IPS-NIHi7 (cell line): ENCODE measurements around the gene SAPCD2.
"Not testable (repeated sequence)": the region's sequence is repeated elsewhere in the genome, so short reads cannot be mapped to it uniquely, and the experiment has no call there.

Experiments
- DNase-seq: peaks from one replicate; pipeline ENCODE4 v3.0.0; 2012; ENCODE audit warnings: mixed read lengths; ENCODE audit errors: extremely low spot score

Gene SAPCD2

DNA sequence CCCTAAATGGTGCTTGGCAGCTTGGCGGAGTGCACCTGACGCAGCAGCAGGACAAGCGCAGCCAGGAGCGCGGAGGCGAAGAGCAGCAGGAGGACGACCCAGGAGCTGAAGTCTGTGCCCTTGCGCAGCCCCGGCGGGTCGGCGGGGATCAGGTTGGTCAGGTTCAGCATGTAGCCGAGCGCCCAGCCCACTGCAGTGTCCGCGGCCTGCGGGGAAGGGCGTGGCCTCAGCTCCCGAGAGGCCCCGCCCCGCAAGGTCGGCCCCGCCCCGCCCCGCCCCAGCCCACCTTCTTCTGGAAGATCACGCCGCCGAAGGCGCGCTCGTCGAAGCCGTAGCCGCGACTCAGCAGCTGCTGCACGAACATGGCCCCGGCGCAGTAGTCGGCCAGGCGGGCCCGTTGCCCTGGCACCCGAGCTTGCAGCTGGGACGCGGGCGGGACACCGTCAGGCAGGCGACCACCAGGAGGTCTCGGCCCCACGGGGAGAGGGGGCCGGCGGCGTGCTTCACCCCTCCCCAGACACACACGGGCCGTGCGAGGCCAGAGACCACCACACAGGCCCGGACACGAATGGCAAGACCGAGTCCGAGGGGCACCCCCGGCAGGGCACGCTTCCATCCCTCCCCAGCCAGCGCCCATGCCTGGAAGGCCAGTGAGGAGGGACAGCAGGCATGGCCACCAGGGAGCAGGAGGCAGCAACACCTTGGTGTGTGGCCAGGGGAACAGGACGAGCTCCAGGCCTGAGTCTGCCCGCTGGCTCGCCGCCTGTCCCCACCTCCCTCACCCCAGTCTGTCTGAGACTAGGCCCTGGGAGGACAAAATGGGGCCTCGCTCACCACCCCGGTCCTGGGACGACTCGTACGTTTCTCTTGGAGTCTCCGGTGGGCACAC is 21.5 kb downstream of the SAPCD2 start:
- peak; percentile 66 for DNase-seq

DNA sequence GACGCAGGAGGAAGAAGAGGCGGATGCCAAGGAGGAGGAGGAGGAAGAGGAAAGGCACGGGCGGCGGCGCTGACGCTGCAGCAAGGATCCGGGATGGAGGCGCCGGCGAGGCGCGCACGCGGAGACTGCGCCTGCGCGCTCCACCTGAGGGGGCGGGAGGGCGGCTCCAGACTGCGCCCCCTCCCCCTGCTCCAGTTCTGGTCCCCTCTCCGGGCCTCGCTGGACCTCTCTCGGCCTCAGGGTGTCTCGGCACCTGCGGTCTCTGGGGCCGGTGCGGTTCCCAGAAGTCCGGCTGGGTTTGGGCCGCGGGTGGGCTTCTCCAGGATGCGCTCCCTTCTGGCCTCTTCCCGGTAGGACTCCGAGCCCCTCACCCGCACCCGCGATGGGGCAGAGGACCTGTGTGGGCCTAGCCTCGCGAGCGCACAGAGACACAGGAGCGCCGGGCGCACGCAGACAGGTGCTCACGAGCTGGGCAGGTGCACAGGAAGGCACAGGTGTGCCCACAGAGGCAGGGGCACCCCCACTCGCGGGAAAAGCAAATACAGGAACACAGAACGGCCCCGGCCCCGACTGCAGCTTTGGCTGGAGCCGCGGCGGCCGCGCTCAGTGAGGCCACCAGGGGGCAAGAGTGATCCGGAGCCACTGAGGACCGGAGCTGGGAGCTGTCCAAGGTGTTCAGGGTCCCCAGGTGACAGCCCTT is 24.1 kb downstream of the SAPCD2 start, which contains the start of gene NPDC1:
Gene NPDC1, minus strand, starts transcription at position 90 of the 700 bp plus-strand sequence. CDS start 188 bp downstream, outside the sequence.
- peak; percentile 94 for DNase-seq

DNA sequence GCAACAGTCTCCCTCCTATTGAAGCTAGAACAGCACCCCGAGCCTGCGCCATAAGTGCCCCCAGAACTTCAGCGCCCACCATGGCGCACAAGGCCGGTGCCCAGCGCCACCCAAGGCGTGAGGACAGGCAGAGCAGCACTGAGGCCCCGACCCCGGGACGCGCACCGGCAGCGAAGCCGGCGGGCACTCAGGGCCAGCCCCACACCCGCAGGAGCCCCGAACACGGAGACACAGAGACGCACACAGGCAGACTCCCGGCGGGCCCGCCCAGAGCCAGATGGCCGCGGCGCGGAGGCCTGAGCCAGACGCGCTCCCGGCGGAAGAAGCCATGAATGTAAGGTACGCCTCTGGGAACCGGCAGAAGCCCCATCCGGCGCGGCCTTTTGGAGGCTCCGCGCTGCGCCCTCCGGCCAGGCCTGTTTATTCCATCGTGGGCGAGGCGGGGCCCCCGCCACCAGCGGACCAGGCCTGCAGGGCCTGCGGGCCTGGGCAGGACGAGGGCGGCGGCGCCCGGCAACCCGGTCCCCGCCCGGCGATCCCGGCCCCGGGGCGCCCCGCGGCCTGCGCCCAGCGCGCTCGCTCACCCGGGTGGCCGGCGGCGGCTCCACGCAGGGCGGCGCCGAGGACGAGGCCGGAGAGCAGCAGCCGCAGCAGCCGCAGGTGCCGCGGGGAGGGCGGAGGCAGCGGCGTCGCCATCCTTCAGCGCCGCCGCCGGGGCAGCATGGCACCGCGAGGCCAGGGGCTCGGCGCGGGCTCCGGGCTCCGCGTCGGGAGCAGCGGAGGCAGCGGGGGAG is 24.9 kb downstream of the SAPCD2 start:
- DNase-seq, result peak; percentile 54

DNA sequence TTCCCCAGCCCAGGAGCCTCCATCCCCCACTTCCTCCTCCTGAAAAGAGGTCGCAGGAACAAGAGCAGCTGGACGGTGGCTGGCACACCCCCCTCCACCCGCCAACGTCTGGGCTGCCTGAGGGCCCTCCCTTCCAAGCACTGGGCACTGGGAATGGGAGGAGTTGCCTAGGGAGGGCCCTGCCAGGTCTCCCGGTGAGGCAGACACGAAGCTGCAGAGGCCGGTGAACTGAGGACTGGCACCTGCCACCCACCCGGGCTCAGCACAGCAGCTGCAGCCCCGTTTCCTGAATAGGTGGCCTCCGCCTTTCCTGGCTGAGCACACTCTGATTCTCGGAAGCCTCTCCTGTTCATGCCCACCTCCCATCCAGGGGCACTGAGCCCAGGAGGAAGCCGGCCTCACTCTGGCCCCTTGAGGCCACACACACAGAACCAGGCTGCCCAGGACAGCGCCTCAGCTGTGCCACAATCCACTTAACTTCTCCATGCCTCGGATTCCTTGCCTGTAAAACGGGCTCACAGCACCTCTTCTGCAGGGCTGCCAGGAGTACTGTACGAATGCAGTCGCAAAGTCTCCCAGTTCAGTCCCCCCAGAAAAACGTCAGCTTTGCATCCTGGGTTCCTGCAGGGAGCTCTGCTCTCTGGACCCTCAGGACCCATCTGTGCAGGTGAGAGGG is 25.7 kb downstream of the SAPCD2 start:
- DNase-seq, result no peak

DNA sequence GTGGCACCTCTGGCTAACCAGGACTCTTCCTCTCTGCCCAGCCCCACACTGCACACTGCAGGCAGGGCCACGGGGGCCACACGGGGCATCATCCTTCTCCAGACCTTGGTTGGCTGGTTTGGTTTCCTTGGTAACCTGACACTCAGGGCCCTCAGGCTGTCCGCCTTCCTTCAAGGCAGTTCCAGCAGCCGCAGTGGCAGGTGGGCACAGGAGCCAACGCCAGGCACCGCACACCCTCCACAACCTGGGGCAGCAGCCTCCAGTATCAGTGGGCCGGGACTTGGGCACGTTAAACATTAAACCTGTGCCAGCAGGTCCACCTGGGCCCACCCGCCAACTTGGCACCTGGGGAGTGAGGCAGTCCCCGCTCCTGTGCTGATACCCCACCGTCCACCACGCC is 26.3 kb downstream of the SAPCD2 start:
- no peak for DNase-seq

DNA sequence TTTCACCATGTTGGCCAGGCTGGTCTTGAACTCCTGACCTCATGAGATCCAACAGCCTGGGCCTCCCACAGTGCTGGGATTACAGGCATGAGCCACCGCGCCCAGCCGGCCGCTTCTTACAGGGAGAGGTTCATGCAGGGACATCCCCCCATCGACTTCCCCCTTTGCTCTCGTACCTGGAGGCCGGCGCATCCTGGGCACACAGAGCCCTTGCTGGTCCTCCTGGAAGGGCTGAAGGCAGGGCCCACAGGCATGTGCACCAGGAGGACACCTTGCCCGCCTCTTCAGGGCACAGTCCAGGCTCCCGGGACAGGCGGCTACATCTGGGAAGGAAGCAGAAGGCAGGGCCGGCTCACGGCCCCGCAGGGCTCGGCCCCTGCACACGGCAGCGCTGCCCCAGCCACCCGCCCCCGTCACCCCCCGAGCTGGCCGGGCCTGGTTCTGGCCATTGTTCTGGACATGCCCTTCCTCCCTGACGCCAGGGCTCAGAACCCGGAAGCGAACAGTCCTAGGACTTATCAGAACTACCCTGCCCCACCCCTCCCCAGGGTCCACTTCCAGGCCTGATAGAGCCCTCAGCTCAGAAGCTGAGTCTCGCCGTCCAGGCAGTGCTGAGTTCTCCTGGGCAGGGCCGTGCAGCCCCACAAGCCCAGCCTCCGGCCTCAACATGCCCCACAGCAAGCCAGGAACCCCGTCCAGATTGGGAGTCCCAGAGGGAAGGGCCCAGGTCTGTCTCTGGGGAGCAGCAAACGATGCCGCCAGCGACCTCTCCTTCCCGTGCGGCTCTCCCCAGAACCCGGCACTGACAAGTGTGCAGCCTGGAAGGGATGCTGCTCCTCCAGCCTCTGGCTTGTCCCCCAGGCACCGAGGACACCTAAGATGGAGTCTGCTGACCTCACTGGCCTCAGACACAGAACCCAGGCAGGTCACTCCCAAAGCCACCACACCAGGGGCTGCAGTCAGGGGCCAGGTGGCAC is 27.3 kb downstream of the SAPCD2 start:
- no peak for DNase-seq

DNA sequence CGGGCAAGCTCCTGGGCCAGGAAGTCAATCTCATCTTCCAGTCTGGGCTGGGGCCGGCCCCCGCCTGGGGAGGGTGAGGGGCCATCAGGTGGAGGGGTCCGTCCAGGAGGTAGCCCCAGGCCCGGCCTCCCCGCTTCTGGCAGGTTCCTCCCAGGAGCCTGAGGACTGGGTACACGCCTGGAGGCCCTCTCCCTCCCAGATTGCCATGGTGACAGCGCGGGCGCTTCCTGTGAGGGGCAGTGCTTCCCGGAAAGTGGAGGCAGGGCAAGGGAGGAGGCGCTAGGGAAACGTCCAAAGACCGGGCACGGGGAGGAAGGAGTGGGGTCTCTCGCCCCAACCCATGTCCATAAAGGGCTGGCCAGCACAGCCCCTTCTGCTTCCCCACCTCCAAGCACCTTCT is 29.2 kb downstream of the SAPCD2 start:
- no peak for DNase-seq

DNA sequence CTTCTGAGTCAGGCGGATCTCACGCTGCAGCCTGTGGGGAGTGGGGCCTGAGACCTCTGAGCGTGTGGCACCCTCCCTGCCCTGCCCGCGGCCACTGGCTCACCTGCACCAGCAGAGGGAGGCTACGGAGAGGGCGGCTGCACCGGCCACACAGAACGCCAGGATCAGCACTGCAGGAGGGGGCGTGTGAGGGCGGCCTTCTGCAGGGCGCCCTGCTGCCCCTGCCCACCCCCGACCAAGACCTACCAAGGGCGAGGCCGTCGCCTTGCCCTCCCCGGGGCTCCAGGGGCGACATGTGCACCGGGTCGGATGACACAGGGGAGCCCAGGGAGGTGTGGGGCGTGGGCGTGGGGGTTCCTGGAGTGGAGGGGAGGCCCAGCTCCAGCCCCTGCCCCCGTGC is 29.8 kb downstream of the SAPCD2 start:
- no peak for DNase-seq

DNA sequence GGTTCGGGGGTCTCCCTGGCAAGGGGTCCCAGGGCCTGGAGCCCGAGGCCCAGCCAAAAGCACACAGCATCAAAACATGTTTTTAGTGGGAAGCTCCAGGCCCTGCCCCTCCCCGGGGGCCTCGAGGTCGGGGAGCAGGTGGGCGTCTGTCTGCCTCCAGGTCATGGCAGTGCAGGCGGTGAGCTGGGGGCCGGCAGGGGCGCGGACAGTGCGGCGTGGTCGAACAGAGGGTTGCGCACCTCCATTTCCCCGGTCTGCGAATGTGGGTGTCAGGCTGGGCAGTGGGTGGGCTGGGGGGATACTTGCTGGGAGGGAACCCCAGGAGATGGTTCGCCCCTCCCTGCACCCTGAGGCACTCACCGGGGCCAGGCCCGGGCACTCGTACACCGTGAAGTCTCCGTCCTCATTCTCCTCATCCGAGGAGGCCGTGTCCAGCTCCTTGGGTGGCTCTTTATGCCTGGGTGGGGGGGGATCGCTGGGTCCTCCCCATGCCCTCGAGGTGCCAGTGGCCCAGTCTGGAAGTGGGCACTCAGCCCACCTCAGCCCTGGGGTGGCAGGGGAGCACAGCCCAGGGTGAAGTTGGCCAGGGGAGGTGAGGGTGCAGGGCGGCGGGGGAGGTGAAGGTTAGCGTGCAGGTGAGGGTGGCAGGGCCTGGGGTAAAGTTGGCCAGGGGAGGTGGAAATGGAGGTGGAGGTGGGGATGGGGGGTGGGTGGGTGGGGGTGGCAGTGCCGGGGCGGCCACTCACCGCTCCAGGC is 30.6 kb downstream of the SAPCD2 start:
- no peak for DNase-seq

DNA sequence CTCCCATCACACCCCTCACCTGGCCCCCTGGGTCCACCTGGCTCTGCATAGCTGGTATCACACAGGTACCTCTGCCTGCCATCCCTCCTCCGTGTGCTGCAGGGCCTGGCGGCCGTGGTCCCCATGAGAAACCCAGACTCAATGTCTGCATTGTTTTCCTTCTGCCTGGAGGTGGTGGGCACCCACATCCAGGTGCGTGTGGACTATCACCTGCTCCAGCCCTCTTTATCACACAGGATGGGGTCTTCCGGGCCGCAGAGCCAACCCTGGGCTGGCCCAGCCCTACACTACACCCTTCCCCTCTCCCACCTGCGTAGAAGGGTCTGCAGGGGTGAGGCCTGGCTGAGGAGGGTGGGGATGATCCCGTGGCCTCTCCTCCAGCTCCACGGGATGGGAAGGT is 31.4 kb downstream of the SAPCD2 start:
- DNase-seq, result no peak

DNA sequence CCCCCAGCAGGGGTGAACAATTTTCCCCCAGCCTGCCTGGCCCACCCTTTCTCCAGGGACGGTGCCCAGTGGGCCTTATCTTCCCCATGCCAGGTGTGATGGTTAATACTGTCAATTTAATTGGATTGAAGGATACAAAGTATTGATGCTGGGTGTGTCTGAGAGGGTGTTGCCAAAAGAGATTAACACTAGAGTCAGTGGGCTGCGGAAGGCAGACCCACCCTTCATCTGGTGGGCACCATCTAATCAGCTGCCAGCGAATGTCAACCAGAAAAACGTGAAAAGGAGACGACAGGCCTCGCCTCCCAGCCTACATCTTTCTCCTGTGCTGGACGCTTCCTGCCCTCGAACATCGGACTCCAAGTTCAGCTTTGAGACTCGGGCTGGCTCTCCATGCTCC is 32.9 kb downstream of the SAPCD2 start:
- DNase-seq, result no peak

DNA sequence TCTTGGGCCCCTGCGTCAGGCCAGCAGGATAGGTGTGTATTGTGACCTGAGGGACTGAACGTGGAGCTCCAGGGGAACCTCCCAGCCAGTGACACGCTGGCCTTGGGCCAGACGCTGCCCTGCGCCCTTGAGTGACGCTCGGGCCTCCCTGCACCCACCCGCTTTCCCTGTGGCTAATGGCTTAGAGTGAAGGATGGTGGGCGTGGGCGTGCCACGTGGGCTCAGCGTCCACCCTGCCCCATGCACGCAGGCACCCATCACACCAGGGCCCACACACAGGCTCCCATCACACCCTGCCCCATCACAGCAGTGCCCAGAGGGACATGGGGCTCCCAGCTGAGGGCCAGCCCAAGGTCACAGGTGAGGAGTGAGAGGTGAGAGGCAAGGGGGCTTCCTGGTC is 33.3 kb downstream of the SAPCD2 start:
- DNase-seq, result no peak

DNA sequence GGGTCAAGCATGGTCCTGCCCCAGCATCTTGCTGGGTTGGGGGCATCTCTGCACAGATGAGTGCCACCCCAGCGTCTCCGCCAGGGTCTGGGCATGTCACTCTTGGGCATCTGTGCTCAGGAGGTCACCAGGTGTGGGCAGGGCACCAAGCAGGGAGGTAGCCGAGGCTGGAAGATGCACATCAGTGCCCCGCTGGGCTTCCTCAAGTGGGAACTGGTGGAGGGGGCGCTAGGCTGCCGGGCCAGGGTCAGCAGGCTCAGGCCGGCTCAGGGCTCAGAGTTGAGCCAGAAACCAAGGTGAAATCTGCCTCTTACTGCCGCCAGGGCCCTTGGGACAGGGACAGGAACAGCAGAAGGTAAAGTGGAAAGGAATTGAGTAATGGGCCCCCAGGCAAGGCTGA is 34.4 kb downstream of the SAPCD2 start:
- no peak for DNase-seq

DNA sequence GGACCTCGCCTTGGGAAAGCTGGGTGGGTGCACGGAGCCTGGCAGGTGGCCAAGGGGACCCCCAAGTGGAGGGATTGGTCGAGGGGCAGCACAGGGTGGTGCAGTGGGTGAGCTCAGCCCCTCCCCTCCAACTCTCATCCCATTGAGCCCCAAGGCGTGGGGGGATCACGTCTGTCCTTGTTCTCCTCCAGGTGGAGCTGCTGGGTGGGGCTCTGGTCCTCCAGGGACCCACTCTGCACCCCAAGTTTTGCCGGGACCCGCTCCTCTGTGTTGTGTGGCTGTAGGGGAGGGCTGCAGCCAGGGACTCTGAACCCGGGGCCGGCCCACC is 34.9 kb downstream of the SAPCD2 start:
- DNase-seq, result peak; percentile 40

DNA sequence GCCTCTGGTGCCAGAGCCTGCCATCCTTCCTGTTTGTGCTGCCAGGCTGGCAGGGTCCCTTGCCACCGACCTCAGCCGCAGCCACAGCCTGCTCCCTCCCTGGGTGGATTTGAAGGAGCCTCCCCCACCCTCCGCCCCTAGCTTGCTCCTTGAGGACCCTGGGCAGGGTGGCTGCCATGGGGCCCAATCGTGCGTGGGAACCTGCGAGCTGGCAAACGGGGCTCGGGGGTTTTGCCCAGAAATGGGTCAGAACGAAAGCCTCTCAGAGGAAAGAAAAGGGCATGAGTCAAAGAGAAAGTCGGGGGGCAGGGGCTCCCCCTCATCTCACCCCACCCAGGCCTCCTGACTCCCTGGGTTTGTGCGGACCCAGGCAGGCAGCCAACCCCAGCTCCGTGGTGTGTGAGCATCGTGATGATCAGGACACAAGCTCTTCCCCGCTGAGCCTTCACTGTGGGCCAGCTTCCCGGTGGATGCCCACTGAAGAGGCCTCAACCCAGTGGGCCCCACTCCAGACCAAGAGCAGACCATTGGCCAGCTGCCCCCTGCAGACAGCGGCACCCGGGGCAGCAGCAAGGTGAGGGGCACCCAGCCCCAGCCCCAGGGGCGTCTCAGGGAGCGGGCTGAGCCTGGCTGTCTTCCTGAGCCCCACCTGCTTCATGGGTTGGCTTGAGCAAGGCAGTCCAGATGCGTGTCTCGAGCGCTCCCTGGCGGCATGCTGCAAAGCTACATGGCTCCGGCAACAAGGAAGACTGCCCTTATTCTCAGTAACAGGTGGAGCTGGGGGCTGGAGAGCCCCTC is 35.4 kb downstream of the SAPCD2 start:
- peak; percentile 93 for DNase-seq

DNA sequence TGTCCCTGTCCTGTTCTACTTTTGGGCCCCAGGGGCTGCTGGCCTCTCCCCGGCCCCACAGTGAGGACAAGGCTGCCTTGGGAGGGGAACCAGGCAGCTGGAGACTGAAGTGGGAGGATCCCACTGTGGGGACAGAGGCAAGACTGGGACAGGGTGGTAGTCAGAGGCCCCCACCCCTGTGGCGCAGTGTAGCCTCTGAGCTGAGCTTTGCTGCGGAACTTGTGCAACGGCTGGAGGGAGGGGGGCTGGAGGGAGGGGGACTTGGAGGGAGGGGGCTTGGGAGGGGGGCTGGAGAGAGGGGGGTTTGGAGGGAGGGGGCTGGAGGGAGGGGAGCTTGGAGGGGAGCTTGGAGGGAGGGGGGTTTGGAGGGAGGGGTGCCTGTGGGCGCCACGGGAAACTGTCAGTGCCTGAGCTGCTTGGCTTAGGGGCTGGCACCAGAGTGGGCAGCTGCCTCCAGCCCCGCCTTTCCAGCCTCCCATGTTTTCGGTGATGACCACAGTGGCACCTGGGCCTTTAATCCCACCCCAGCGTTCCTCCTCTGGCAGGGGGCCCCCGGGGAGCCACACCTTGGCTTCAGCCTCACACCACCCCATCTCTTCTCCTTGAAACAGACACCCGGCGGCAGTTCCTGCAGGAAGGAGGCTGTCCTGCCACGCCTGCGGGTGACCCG is 36.2 kb downstream of the SAPCD2 start:
- no peak for DNase-seq

DNA sequence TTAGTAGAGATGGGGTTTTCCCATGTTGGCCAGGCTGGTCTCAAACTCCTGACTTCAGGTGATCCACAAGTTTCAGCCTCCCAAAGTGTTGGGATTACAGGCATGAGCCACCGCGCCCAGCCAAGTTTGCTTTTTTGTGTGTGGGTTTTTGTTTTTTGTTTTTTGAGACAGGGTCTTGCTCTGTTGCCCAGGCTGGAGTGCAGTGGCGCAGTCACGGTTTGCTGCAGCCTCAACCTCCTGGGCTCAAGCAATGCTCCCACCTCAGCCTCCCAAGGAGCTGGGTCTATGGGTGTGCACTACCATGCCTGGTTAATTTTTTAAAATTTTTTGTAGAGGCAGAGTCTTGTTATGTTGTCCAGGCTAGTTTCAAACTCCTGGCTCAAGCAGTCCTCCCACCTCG is 36.9 kb downstream of the SAPCD2 start:
- not testable (repeated sequence) for DNase-seq

DNA sequence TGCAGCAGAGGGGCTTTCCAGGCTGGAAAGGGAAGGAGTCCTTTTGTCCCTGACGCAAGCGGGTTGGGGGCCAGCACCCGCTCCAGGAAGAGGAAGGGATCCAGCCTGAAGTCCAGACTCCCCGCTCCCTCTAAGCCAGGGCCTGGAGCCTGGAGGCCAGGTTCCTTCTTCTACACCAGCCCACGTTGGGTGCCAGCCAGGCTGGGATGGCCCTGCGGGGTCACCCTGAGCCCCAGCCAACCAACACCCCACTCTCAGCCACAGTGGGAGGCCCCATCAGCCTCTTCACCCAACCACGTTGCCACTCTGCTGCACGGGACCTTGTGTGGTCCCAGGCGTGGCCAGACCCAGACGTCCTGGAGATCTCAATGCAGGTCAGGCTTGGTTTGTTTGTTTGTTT is 37.5 kb downstream of the SAPCD2 start:
- no peak for DNase-seq
